Tibial nerve (tissue), 4 donors: ENCODE data around the gene RIMBP3B. TPM values are rescaled to one million over a fixed set of nuclear protein-coding genes. Genes with fewer than 3 reads are reported as not detected.
"Not testable (repeated sequence)": the region's sequence is repeated elsewhere in the genome, so short reads cannot be mapped to it uniquely, and the experiment has no call there.

Experiments
- DNase-seq, 2 donors: peaks; one replicate each; pipeline ENCODE4 v3.0.0-alpha.2; 2019; ENCODE audit warnings: low spot score in 2 of 2
- H3K27ac ChIP-seq, 4 donors: fragments of 200-600 bp; sonication (generic) in 3 of 4; one replicate each; pipeline ENCODE4 v1.5.1; 2017 to 2019; ENCODE audit warnings: mild to moderate bottlenecking in 1 of 4
- H3K27me3 ChIP-seq, 2 donors: fragments of 200-600 bp; sonication (generic) in 1 of 2; one replicate each; pipeline versions ENCODE4 v1.5.1 to v1.6.0; 2017 to 2019
- H3K36me3 ChIP-seq, 3 donors: fragments of 200-600 bp; sonication (generic); one replicate each; pipeline ENCODE4 v1.5.1; 2018 to 2019
- H3K4me1 ChIP-seq, 4 donors: fragments of 200-600 bp; sonication (generic) in 3 of 4; one replicate each; pipeline ENCODE4 v1.5.1; 2017 to 2019
- H3K4me3 ChIP-seq, 4 donors: fragments of 200-600 bp; sonication (generic) in 3 of 4; one replicate each; pipeline ENCODE4 v1.5.1; 2017 to 2019; ENCODE audit warnings: mild to moderate bottlenecking in 1 of 4, moderate library complexity in 1 of 4
- H3K9me3 ChIP-seq, 4 donors: fragments of 200-600 bp; sonication (generic) in 3 of 4; one replicate each; pipeline ENCODE4 v1.5.1; 2017 to 2019
- WGBS, 2 donors: methylation state at CpG; one replicate each; pipeline ENCODE4 v1.1.5; 2018; 5-methylcytosine and 5-hydroxymethylcytosine counted together
- total RNA-seq, 4 donors: library from RNA; depleted of rRNA; stranded (reverse); fragments of >200 nt; gene quantifications; one replicate each; pipeline ENCODE4 v1.1.0, GENCODE V29; 2016

The RIMBP3B gene, protein sequence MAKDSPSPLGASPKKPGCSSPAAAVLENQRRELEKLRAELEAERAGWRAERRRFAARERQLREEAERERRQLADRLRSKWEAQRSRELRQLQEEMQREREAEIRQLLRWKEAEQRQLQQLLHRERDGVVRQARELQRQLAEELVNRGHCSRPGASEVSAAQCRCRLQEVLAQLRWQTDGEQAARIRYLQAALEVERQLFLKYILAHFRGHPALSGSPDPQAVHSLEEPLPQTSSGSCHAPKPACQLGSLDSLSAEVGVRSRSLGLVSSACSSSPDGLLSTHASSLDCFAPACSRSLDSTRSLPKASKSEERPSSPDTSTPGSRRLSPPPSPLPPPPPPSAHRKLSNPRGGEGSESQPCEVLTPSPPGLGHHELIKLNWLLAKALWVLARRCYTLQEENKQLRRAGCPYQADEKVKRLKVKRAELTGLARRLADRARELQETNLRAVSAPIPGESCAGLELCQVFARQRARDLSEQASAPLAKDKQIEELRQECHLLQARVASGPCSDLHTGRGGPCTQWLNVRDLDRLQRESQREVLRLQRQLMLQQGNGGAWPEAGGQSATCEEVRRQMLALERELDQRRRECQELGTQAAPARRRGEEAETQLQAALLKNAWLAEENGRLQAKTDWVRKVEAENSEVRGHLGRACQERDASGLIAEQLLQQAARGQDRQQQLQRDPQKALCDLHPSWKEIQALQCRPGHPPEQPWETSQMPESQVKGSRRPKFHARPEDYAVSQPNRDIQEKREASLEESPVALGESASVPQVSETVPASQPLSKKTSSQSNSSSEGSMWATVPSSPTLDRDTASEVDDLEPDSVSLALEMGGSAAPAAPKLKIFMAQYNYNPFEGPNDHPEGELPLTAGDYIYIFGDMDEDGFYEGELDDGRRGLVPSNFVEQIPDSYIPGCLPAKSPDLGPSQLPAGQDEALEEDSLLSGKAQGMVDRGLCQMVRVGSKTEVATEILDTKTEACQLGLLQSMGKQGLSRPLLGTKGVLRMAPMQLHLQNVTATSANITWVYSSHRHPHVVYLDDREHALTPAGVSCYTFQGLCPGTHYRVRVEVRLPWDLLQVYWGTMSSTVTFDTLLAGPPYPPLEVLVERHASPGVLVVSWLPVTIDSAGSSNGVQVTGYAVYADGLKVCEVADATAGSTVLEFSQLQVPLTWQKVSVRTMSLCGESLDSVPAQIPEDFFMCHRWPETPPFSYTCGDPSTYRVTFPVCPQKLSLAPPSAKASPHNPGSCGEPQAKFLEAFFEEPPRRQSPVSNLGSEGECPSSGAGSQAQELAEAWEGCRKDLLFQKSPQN (N-terminal part only)
- total RNA-seq, result not detected

DNA sequence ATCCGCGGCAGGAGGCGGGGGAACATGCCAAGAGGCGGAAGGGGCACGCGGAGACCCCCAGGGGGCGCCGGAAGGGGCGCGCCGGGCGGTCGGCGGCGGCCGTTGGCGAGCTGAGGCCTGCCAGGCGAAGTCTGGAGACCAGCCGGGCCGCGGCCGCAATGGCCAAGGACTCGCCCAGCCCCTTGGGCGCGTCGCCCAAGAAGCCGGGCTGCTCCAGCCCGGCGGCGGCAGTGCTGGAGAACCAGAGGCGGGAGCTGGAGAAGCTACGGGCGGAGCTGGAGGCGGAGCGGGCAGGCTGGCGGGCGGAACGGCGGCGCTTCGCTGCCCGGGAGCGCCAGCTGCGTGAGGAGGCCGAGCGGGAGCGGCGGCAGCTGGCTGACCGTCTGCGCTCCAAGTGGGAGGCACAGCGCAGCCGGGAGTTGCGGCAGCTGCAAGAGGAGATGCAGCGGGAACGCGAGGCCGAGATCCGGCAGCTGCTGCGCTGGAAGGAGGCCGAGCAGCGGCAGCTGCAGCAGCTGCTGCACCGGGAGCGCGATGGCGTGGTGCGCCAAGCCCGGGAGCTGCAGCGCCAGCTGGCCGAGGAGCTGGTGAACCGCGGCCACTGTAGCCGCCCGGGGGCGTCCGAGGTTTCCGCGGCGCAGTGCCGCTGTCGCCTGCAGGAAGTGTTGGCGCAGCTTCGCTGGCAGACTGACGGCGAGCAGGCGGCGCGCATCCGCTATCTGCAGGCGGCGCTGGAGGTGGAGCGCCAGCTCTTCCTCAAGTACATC lies at the start of gene RIMBP3B:
RIMBP3B (plus strand) TSS at position 51 of the 767 bp plus-strand sequence; CDS start at position 159, 108 bp downstream.
- H3K4me3 ChIP-seq, H3K4me1 ChIP-seq, H3K27ac ChIP-seq, H3K36me3 ChIP-seq, DNase-seq, H3K27me3 ChIP-seq, H3K9me3 ChIP-seq: not testable (repeated sequence)
- WGBS, 2 donors, result no CpG with 5 or more reads among the region's 91 CpGs

DNA sequence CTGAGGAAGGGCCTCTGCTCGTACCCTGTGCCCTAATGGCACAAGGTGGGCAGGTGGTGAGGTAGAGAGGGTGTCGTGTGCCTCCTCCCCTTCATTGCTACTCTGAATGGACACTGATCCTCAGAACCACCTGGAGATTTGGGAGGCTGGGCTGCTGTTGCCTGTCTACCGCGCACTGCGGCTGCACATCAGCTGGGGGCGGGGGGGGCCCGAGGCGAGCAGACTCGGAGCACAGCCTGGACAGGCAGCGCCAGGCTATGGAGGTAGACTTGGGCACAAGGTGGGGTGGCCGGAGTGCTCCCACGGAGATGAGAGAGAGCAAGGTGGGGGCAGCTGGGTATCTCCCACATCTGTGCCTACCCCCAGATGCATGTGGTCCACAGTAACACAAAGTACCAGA lies 26.0 kb upstream of the RIMBP3B start:
- H3K4me3 ChIP-seq, H3K4me1 ChIP-seq, H3K9me3 ChIP-seq, DNase-seq, H3K27me3 ChIP-seq, H3K36me3 ChIP-seq, H3K27ac ChIP-seq: not testable (repeated sequence)
- 88% methylated on average over 10 of the region's 12 CpGs; no CpG with 5 or more reads in 1 of the 2 donors for WGBS, 2 donors

DNA sequence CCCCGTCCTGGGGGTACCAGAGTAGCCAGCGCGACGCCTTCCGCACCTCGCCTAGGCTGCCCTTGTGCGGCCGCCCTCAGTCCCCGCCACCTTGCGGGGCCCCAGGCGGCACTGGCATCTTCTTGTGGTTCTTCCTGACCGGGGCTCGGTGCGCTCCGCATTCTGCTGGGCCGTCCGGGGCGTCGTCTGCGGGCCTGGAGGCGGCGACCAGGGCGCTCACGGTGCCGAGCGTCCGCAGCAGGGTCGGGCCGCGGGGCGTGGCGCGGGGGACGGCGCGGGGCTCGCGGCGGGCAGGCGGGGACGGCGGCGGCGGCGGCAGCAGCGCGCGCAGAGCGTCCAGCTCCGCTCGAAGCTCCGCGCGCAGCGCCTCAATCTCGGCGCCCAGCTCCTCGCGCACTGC lies 23.0 kb upstream of the RIMBP3B start:
- no CpG with 5 or more reads among the region's 59 CpGs for WGBS, 2 donors
- H3K27ac ChIP-seq, H3K4me1 ChIP-seq, H3K36me3 ChIP-seq, DNase-seq, H3K4me3 ChIP-seq, H3K9me3 ChIP-seq, H3K27me3 ChIP-seq: not testable (repeated sequence)

DNA sequence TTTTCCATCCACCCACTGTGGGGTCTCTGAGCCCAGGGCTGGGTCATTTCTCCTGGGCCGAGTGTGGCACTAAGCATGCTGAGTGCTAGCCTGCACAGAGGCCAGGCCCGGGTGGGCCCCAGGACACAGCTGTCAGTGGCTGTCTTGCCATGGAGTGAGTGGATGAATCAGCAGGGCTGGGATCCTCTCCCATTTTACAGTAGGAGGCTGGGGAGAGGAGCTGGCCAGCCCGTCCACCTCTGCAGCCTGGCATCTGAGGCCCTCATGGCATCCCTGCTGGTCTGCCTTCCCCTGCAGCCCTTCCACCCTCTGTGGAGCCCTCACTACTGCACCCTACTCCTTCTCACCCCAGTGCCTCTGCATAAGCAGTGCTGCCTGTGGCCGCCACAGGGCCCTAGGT lies 21.1 kb upstream of the RIMBP3B start:
- not testable (repeated sequence) for DNase-seq, H3K4me1 ChIP-seq, H3K9me3 ChIP-seq, H3K4me3 ChIP-seq, H3K36me3 ChIP-seq, H3K27ac ChIP-seq, H3K27me3 ChIP-seq
- WGBS, 2 donors, result no CpG with 5 or more reads among the region's 4 CpGs

DNA sequence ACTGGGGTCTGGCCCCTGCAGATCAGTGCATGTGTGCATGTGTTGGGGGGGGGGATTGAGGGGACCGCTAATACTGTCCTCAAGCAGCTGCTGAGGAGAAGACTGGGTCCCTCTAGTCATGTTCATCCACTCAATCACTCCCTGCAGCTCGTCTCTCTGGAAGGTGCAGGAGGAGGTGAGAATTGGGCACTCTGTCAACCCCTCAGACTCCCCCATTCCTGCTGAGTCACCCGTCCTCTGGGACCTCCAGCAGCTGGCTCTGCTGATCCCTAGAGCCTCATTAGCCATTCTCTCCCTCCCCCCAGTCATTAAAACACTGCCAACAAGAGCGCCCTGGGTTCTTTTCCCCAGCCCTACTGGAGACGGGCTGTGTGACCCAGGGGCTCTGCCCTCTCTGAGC lies 20.5 kb upstream of the RIMBP3B start:
- H3K36me3 ChIP-seq, H3K27ac ChIP-seq, DNase-seq, H3K27me3 ChIP-seq, H3K9me3 ChIP-seq, H3K4me3 ChIP-seq, H3K4me1 ChIP-seq: not testable (repeated sequence)
- WGBS, 2 donors, result no CpG with 5 or more reads among the region's 5 CpGs

DNA sequence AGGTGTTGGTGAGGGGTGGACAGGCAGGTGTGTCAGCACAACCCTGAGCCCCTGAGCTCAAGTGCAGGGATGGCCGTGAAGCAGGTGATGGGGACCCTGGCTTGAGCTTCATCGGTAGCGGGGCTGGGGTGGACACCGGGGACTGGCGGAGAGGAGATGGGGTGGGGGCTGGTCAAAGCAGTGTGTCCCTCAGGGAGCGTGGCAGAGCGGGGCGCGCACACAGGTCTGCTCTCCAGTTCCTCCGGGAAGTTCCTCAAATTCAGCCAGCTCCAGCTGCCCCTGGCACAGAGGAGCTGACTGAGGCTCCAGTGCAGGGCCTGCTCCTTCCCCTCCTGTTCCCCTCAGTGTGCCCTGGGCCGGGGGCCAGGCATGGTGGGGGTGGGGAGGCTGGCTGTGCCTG lies 19.7 kb upstream of the RIMBP3B start:
- H3K4me1 ChIP-seq, H3K4me3 ChIP-seq, H3K27ac ChIP-seq, H3K9me3 ChIP-seq, DNase-seq, H3K36me3 ChIP-seq, H3K27me3 ChIP-seq: not testable (repeated sequence)
- WGBS, 2 donors, result 75% methylated on average over 2 of the region's 11 CpGs; no CpG with 5 or more reads in 1 of the 2 donors

DNA sequence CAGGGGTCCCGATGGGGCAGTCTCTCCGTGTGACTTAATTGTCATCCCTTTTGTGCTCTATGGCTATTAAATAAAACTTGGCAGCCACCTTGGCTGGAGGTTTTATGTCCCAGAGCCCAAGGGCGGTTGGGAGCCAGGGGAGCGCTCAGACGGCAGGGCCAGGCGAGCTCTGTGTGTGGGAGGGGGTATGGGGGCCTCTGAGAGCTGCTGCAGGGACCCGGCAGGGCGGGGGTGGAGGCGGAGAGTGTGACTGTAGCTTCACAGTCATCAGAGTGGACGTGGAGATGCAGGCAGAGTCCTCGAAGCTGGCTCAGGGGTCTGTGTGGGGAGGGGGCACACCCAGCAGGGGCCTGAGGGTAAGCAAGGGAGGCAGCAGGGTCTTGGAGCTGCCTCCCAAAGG lies 19.2 kb upstream of the RIMBP3B start:
- no CpG with 5 or more reads among the region's 11 CpGs for WGBS, 2 donors
- H3K27me3 ChIP-seq, DNase-seq, H3K27ac ChIP-seq, H3K4me1 ChIP-seq, H3K9me3 ChIP-seq, H3K4me3 ChIP-seq, H3K36me3 ChIP-seq: not testable (repeated sequence)

DNA sequence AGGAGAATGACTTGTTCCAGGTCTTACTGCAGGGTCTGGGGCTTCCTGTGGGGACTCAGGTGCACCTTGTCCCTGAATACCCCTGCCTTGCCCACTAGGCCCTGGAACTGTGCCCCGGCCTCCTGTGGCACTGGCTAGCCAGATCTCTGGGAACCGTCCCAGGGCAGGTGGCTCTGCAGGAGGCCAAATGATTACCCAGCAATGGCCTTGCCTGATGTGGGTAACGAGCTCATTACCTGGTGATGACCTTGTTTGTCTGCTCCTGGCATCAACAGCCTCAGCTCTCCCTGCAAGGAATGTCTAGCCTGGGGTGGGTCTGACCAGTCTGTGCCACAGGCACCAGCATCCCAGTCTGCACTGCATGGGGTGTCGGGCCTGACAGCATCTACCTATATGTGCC lies 18.2 kb upstream of the RIMBP3B start:
- H3K9me3 ChIP-seq, H3K36me3 ChIP-seq, H3K27me3 ChIP-seq, H3K27ac ChIP-seq, H3K4me1 ChIP-seq, DNase-seq, H3K4me3 ChIP-seq: not testable (repeated sequence)
- WGBS, 2 donors, result no CpG with 5 or more reads among the region's 4 CpGs

DNA sequence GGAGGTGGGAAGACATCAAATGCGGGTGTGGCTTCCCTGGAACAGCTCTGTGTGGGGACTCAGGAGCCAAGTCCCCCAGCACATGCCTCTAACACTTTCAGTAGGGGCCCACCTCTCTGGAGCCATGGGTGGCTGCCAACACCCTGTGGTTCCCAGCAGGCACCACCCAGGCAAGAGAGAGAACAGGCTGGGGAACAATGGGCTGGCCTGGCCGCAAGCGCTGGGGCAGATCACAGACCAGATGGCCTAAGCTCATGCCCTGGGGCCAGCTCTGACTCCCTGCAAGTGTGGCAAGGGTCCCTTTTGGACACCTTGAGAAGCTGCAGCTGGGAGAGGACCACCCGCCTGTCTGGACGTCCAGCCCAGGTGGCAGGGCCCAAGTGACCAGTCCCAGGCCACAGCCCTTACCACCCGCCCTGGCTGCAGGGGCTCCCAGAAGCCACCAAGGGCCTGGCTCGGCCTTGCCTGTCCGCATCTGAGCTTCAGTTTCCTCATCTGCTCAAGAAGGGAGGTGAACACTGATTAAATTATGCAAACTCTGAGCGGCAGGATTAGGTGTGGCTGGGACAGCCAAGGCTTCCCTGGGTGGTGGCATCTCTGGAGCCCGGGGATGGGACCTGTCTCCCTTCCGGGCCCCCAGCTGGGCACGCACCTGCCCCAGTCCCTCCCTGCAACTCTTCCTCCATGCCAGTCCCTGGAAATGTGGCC lies 14.8 kb upstream of the RIMBP3B start:
- not testable (repeated sequence) for DNase-seq, H3K27ac ChIP-seq, H3K36me3 ChIP-seq, H3K27me3 ChIP-seq, H3K4me1 ChIP-seq, H3K9me3 ChIP-seq, H3K4me3 ChIP-seq
- WGBS, 2 donors, result 85% methylated on average over 3 of the region's 12 CpGs; no CpG with 5 or more reads in 1 of the 2 donors

DNA sequence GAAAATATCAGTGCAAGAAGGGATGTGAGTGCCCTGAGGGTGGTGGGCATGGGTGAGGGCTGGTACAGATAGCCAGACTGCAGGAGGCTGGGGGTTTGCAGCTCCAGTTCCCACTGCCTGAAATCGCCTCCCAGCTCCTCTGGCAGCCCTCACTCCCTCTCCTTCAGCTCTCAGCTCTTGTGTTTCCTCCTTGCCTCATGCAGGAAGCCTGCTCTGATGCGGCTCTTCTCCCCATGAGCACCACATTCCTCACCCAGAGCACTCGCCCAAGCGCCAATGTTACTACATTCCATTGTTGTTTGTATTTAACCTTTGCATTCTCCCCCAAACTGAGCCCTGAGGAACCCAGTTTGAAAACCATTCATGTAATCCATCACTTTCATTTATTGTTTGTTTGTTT lies 7.7 kb upstream of the RIMBP3B start:
- not testable (repeated sequence) for H3K4me1 ChIP-seq, H3K9me3 ChIP-seq, H3K4me3 ChIP-seq, H3K36me3 ChIP-seq, DNase-seq, H3K27ac ChIP-seq, H3K27me3 ChIP-seq
- WGBS, 2 donors, result no CpG with 5 or more reads among the region's 4 CpGs

DNA sequence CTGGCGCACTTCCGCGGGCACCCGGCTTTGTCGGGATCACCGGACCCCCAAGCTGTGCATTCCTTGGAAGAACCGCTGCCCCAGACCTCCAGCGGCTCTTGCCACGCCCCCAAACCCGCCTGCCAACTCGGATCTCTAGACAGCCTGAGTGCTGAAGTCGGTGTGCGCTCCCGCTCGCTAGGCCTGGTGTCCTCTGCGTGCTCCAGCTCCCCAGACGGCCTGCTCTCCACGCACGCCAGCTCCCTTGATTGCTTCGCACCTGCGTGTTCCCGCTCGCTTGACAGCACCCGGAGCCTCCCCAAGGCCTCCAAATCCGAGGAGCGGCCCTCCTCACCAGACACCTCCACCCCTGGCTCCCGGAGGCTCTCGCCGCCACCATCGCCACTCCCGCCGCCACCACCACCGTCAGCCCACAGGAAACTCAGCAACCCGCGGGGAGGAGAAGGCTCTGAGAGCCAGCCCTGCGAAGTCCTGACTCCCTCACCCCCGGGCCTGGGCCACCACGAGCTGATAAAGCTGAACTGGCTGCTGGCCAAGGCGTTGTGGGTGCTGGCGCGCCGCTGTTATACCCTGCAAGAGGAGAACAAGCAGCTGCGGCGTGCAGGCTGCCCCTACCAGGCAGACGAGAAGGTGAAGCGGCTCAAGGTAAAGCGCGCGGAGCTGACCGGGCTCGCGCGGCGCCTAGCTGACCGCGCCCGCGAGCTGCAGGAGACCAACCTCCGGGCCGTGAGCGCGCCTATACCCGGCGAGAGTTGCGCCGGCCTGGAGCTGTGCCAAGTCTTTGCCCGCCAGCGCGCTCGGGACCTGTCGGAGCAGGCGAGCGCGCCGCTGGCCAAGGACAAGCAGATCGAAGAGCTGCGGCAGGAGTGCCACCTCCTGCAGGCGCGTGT lies 1.2 kb downstream of the RIMBP3B start:
- DNase-seq, result not testable (repeated sequence)
- WGBS, 2 donors, result no CpG with 5 or more reads among the region's 79 CpGs

More for the DNA sequence above, 1.2 kb downstream of the RIMBP3B start:
- H3K9me3 ChIP-seq, H3K4me1 ChIP-seq, H3K27ac ChIP-seq, H3K27me3 ChIP-seq, H3K4me3 ChIP-seq, H3K36me3 ChIP-seq: not testable (repeated sequence)
